ENCODE measurements around the gene TNS2.

DNA sequence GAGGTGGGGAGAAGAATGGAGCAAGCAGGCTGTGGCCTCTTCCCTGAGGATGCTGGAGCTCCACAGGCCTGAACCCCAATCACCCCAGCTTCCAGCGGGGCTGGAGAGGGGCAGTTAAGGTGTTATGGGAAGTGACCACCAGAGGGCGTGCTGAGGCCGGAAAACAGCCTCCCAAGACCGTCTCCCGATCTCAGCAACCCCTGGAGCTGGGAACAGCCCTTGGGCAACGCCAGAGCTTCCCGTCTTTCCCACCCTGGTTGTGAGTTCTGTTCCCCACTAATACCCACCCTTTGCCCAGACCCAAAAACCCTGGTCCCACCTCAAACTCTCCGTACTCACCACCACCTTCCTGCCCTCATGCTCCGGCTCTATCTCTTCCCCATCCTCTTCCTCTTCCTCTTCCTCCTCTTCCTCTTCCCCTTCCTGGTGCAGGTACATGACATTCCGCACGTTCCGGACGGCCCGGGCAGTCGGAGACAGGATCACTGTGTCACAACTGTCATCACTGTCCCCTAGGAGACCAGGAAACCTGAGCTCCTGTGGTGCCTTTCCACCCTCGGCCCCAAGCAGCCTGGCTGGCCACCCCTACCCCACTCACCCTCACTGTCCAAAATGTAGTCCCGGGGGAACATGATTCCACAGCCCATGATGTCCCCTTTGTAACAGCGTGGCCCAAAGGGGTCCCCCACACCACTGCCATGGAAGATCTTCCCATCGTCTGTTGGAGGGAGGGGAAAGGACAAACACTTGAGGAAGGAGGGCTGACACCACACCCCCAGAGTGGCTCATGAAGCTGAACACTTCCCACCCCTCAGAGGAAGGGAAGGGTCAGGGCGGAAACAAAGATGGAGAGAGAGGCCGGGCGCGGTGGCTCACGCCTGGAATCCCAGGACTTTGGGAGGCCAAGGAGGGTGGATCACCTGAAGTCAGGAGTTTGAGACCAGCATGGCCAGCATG lies 16.4 kb downstream of the TNS2 start:
- TF ChIP-seq, protein P1, sequence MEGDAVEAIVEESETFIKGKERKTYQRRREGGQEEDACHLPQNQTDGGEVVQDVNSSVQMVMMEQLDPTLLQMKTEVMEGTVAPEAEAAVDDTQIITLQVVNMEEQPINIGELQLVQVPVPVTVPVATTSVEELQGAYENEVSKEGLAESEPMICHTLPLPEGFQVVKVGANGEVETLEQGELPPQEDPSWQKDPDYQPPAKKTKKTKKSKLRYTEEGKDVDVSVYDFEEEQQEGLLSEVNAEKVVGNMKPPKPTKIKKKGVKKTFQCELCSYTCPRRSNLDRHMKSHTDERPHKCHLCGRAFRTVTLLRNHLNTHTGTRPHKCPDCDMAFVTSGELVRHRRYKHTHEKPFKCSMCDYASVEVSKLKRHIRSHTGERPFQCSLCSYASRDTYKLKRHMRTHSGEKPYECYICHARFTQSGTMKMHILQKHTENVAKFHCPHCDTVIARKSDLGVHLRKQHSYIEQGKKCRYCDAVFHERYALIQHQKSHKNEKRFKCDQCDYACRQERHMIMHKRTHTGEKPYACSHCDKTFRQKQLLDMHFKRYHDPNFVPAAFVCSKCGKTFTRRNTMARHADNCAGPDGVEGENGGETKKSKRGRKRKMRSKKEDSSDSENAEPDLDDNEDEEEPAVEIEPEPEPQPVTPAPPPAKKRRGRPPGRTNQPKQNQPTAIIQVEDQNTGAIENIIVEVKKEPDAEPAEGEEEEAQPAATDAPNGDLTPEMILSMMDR (IDR thresholded peaks at IDR 0.05): peak; percentile 88 to 95 (median 92)
- TF ChIP-seq EP300 (IDR thresholded peaks at IDR 0.05) (no peak), POLR2AphosphoS5 (IDR thresholded peaks at IDR 0.05) (peak; percentile 14 to 31), POLR2A (IDR thresholded peaks at IDR 0.05) (no peak)

Data from upper lobe of left lung (tissue), 4 donors.